PC-9 (cell line): ENCODE results near the gene SLC44A4. TPM values are rescaled to one million over a fixed set of nuclear protein-coding genes. Genes with fewer than 3 reads are reported as not detected.

Experiments
- BruUV-seq: library from RNA; stranded (reverse); fragments of 400-500 nt; replicated peaks from 2 replicates; lab custom pipeline; 2021; lab: Mats Ljungman, UMichigan
- CTCF ChIA-PET: fragments of 300-600 bp; sonication (Branson Sonifier 250); formaldehyde crosslinking; loops from one replicate; lab custom pipeline; 2022; ENCODE audit warnings: antibody characterized with exemption; lab: Charles Lee
- POLR2A ChIA-PET: fragments of 300-600 bp; sonication (Branson Sonifier 250); formaldehyde crosslinking; loops from one replicate; lab custom pipeline; 2022; ENCODE audit warnings: antibody characterized with exemption; ENCODE audit not compliant: unreplicated experiment; lab: Charles Lee
- DNase-seq, 2 experiments: peaks; one replicate each; pipeline versions ENCODE4 v3.0.0 to v3.0.0-alpha.2; 2015 to 2022; ENCODE audit warnings: mixed read lengths in 1 of 2
- H2AFZ ChIP-seq: fragments of 200-600 bp; sonication (generic); 2 replicates; pipeline ENCODE4 v1.8.1; 2017; ENCODE audit warnings: antibody characterized with exemption
- H3F3A ChIP-seq: fragments of 200-600 bp; sonication (generic); 2 replicates; pipeline ENCODE4 v1.8.1; 2017; ENCODE audit warnings: antibody characterized with exemption, mild to moderate bottlenecking, low read depth; ENCODE audit not compliant: insufficient read depth
- H3K27ac ChIP-seq: fragments of 200-600 bp; sonication (generic); 2 replicates; pipeline ENCODE4 v1.6.1; 2016; ENCODE audit warnings: mixed run types
- H3K27me3 ChIP-seq: fragments of 200-600 bp; sonication (generic); 2 replicates; pipeline ENCODE4 v1.6.1; 2016; ENCODE audit warnings: low read depth, mixed run types; ENCODE audit not compliant: insufficient read depth
- H3K36me3 ChIP-seq: fragments of 200-600 bp; sonication (generic); 2 replicates; pipeline ENCODE4 v1.6.1; 2016; ENCODE audit warnings: low read depth, mixed run types
- H3K4me1 ChIP-seq: fragments of 200-600 bp; sonication (generic); replicated peaks from 2 replicates; pipeline ENCODE4 v1.6.1; 2016; ENCODE audit warnings: mixed run types; ENCODE audit not compliant: insufficient read depth
- H3K4me2 ChIP-seq: fragments of 200-600 bp; sonication (generic); 2 replicates; pipeline ENCODE4 v1.6.1; 2017; ENCODE audit warnings: mixed run types
- H3K4me3 ChIP-seq: fragments of 200-600 bp; sonication (generic); 2 replicates; pipeline ENCODE4 v1.6.1; 2016; ENCODE audit warnings: mixed run types
- H3K79me2 ChIP-seq: fragments of 200-600 bp; sonication (generic); 2 replicates; pipeline ENCODE4 v1.6.1; 2017; ENCODE audit warnings: low read depth, mixed run types
- H3K9me2 ChIP-seq: fragments of 200-600 bp; sonication (generic); 2 replicates; pipeline ENCODE4 v1.8.1; 2017; ENCODE audit warnings: mild to moderate bottlenecking; ENCODE audit not compliant: insufficient read depth
- H3K9me3 ChIP-seq: fragments of 200-600 bp; sonication (generic); 2 replicates; pipeline ENCODE4 v1.8.1; 2016; ENCODE audit warnings: low read depth; ENCODE audit not compliant: insufficient read depth
- H4K20me1 ChIP-seq: fragments of 200-600 bp; sonication (generic); 2 replicates; pipeline ENCODE4 v1.8.1; 2017; ENCODE audit not compliant: insufficient read depth
- EZH2 ChIP-seq: fragments of 200-600 bp; sonication (generic); IDR thresholded peaks from 2 replicates; pipeline ENCODE4 v1.8.0; 2017; ENCODE audit warnings: antibody characterized with exemption, low read depth
- intact Hi-C: fragments of 100-400 bp; cut with micrococcal nuclease; formaldehyde crosslinking; loops from one replicate; pipeline ENCODE4 v1.10.0; 2022; ENCODE audit not compliant: unreplicated experiment
- total RNA-seq: library from RNA; stranded (reverse); gene quantifications from 2 replicates; pipeline ENCODE4 v1.2.3, GENCODE V29; 2021
- TF ChIP-seq, protein P1 (sequence below): fragments of 200-600 bp; sonication (generic); conservative IDR thresholded peaks from 2 replicates; pipeline ENCODE4 v1.6.1; 2017; ENCODE audit warnings: mixed run types, antibody characterized with exemption, mild to moderate bottlenecking, moderate library complexity

SLC44A4 gene
- total RNA-seq, 1 experiment from 2014 or later = 44.4 TPM

DNA sequence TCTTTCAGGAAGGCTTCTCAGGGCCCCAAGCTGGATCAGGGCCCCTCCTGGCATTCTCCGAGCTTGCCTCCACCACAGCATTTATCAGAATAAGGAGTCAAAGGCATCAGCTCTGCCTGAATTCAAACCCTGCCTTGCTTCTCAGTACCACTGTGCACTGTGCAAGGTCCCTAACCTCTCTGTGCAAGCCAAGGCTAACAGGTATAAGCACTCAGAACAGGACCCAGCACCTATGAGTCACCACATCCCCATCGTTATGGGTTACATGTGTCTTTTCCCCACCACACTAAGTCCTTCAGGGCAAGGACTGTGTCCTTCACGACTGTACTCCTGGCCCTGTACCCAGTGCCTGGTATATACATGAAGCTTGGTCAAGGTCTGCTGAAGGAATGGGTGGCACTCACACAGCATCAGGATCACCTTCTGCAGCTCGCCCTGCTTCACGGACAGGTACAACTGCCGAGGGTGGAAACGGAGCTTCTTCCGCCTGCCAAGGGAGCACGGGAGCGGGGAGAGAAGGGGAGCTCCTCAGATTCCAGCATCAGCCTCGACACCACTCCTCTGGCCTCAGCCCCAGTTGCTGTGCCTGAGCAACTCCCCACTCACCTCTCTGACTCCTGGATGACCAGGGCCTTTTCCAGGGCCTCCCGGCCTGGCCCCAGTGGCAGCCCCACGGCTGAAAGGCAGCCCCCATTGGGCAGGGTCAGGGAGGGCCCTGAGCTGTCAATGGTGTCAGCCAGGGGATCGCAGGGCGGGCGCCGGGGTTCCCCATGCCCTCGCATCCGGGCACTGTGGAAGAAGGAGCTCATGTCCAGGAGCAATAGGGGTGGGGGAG lies 8.6 kb upstream of the SLC44A4 start:
- intact Hi-C loops = no loop called here
- H3K4me3 ChIP-seq = no peak overlapping the region
- no TSS peak for BruUV-seq
- no peaks in the 10 kb centered on the region for H4K20me1 ChIP-seq
- no peak for TF ChIP-seq EZH2
- TF ChIP-seq, protein P1, sequence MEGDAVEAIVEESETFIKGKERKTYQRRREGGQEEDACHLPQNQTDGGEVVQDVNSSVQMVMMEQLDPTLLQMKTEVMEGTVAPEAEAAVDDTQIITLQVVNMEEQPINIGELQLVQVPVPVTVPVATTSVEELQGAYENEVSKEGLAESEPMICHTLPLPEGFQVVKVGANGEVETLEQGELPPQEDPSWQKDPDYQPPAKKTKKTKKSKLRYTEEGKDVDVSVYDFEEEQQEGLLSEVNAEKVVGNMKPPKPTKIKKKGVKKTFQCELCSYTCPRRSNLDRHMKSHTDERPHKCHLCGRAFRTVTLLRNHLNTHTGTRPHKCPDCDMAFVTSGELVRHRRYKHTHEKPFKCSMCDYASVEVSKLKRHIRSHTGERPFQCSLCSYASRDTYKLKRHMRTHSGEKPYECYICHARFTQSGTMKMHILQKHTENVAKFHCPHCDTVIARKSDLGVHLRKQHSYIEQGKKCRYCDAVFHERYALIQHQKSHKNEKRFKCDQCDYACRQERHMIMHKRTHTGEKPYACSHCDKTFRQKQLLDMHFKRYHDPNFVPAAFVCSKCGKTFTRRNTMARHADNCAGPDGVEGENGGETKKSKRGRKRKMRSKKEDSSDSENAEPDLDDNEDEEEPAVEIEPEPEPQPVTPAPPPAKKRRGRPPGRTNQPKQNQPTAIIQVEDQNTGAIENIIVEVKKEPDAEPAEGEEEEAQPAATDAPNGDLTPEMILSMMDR = no peak
- no peaks in the 10 kb centered on the region for H3K9me2 ChIP-seq
- CTCF ChIA-PET = interaction anchor here (0.6 kb wide), 1 partner anchor 68 kb away, joined by 6 read pairs; no protein-coding TSS in a partner anchor
- H2AFZ ChIP-seq = no peak overlapping the region
- no peak overlapping the region for H3K27ac ChIP-seq
- no peaks in the 10 kb centered on the region for H3K4me1 ChIP-seq
- DNase-seq = no peak
- no peaks in the 10 kb centered on the region for H3K79me2 ChIP-seq
- H3F3A ChIP-seq = no peaks in the 10 kb centered on the region
- no peak overlapping the region for H3K4me2 ChIP-seq
- peaks cover 5% of the 10 kb centered on the region; the same call in 1 of the 2 replicates for H3K36me3 ChIP-seq
- no peaks in the 10 kb centered on the region for H3K9me3 ChIP-seq
- H3K27me3 ChIP-seq = no peaks in the 10 kb centered on the region
- POLR2A ChIA-PET = interaction anchor here (0.7 kb wide), 1 partner anchor 153 kb away, joined by 4 read pairs; no protein-coding TSS in a partner anchor

DNA sequence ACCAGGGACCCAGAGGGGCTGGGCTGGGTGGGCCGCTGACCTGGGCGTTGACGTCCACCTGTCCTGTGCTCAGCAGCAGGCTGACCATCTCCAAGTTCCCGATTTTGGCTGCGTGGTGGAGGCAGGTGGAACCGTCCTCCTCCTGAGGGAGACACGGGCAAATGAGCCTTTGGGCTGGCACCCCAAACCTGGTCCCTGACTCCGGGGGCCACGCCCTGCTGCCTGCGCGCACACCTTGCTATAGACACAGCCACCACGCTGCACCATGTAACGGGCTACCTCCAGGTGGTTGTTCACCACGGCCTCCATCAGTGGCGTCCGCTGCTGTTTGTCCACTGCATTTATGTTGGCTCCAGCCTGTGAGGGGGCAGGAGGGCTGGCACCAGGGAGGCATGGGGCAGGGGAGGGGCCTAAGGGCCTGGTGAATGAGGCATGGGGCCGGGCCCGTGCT lies 7.8 kb upstream of the SLC44A4 start:
- no TSS peak for BruUV-seq
- intact Hi-C loops = no loop called here
- Histone ChIP-seq H2AFZ (no peak overlapping the region), H3F3A (no peaks in the 10 kb centered on the region), H3K4me3 (no peak overlapping the region), H3K4me1 (no peaks in the 10 kb centered on the region), H4K20me1 (no peaks in the 10 kb centered on the region), H3K9me3 (no peaks in the 10 kb centered on the region), H3K79me2 (no peaks in the 10 kb centered on the region), H3K27me3 (no peaks in the 10 kb centered on the region), H3K9me2 (no peaks in the 10 kb centered on the region), H3K36me3 (peaks cover 5% of the 10 kb centered on the region; the same call in 1 of the 2 replicates), H3K4me2 (no peak overlapping the region), H3K27ac (no peak overlapping the region)
- no peak for TF ChIP-seq EZH2
- TF ChIP-seq, protein P1 = no peak
- ChIA-PET CTCF (no interaction called here), POLR2A (interaction anchor here (0.7 kb wide), 1 partner anchor 152 kb away, joined by 4 read pairs; no protein-coding TSS in a partner anchor)
- no peak for DNase-seq

- no peak for DNase-seq
- BruUV-seq = no TSS peak
- Histone ChIP-seq H3K4me1 (no peaks in the 10 kb centered on the region), H3K4me2 (no peak overlapping the region), H3K27me3 (no peaks in the 10 kb centered on the region), H3K4me3 (no peak overlapping the region), H2AFZ (no peak overlapping the region), H4K20me1 (no peaks in the 10 kb centered on the region), H3K27ac (no peak overlapping the region), H3K9me2 (no peaks in the 10 kb centered on the region), H3F3A (peaks cover 8% of the 10 kb centered on the region), H3K36me3 (peaks cover 5% of the 10 kb centered on the region; the same call in 1 of the 2 replicates), H3K79me2 (no peaks in the 10 kb centered on the region), H3K9me3 (no peaks in the 10 kb centered on the region)
- intact Hi-C loops = no loop called here
- CTCF ChIA-PET = no interaction called here
- no peak for TF ChIP-seq EZH2
- POLR2A ChIA-PET = interaction anchor here (0.7 kb wide), 1 partner anchor 16 kb away, joined by 4 read pairs; no protein-coding TSS in a partner anchor
These were observed 5.8 kb upstream of the SLC44A4 start for GRCh38 chr6:31884528-31885035.
